Keratinocyte (primary cell): ENCODE data around the gene MED26. TPM values are rescaled to one million over a fixed set of nuclear protein-coding genes. Genes with fewer than 3 reads are reported as not detected.

Source experiments
- DNase-seq: peaks from one replicate; pipeline ENCODE4 v3.0.0-alpha.2; 2011; ENCODE audit warnings: low read depth, missing footprints, low spot score
- FAIRE-seq: peaks from 2 replicates; lab custom pipeline; 2011; peaks lifted over from hg19 to GRCh38; lab: Jason Lieb, UNC
- H2AFZ ChIP-seq: 2 replicates; pipeline ENCODE4 v1.6.0; 2012; ENCODE audit warnings: low read length, control low read depth, inconsistent platforms; ENCODE audit not compliant: control insufficient read depth
- H3K27ac ChIP-seq: 2 replicates; pipeline ENCODE4 v1.5.1; 2011; ENCODE audit warnings: low read length; ENCODE audit not compliant: control insufficient read depth, insufficient read depth
- H3K27me3 ChIP-seq: 3 replicates; pipeline ENCODE4 v1.6.0; 2011; ENCODE audit warnings: low read length; ENCODE audit not compliant: control insufficient read depth, insufficient read depth; ENCODE audit errors: extremely low read depth
- H3K36me3 ChIP-seq, 2 experiments: 2 replicates in 1 of 2; 3 replicates in 1 of 2; pipeline ENCODE4 v1.5.1; 2011; ENCODE audit warnings: low read length in 2 of 2, mild to moderate bottlenecking in 1 of 2; ENCODE audit not compliant: control insufficient read depth in 2 of 2, insufficient read depth in 2 of 2; ENCODE audit errors: extremely low read depth in 1 of 2
- H3K4me1 ChIP-seq: 3 replicates; pipeline ENCODE4 v1.5.1; 2011; ENCODE audit warnings: low read length; ENCODE audit not compliant: control insufficient read depth, insufficient read depth; ENCODE audit errors: extremely low read depth
- H3K4me2 ChIP-seq: 3 replicates; pipeline ENCODE4 v1.6.0; 2011; ENCODE audit warnings: low read depth, low read length; ENCODE audit not compliant: control insufficient read depth, insufficient read depth; ENCODE audit errors: extremely low read depth
- H3K4me3 ChIP-seq, 3 experiments: fragments of 200-600 bp in 1 of 3; sonication (generic) in 1 of 3; 2 replicates in 2 of 3; 3 replicates in 1 of 3; pipeline ENCODE4 v1.5.1; 2011 to 2016; ENCODE audit warnings: low read length in 3 of 3, mild to moderate bottlenecking in 3 of 3, control low read depth in 2 of 3, inconsistent platforms in 1 of 3, low read depth in 1 of 3, mixed read lengths in 1 of 3, mixed run types in 1 of 3, moderate library complexity in 1 of 3; ENCODE audit not compliant: control insufficient read depth in 2 of 3, insufficient read depth in 2 of 3; ENCODE audit errors: extremely low read depth in 1 of 3
- H3K79me2 ChIP-seq: 2 replicates; pipeline ENCODE4 v1.6.0; 2012; ENCODE audit warnings: low read length; ENCODE audit not compliant: control insufficient read depth, insufficient read depth
- H3K9ac ChIP-seq: 3 replicates; pipeline ENCODE4 v1.6.0; 2011; ENCODE audit warnings: low read length; ENCODE audit not compliant: control insufficient read depth, insufficient read depth; ENCODE audit errors: extremely low read depth
- H3K9me1 ChIP-seq: 3 replicates; pipeline ENCODE4 v1.6.0; 2011; ENCODE audit warnings: low read length; ENCODE audit not compliant: control insufficient read depth, insufficient read depth; ENCODE audit errors: extremely low read depth
- H3K9me3 ChIP-seq: 2 replicates; pipeline ENCODE4 v1.5.1; 2012; ENCODE audit warnings: low read depth, low read length; ENCODE audit not compliant: control insufficient read depth
- H4K20me1 ChIP-seq: 3 replicates; pipeline ENCODE4 v1.6.0; 2011; ENCODE audit warnings: low read length; ENCODE audit not compliant: control insufficient read depth, insufficient read depth; ENCODE audit errors: extremely low read depth
- CTCF ChIP-seq, 3 experiments: IDR thresholded peaks in 1 of 3; conservative IDR thresholded peaks in 1 of 3; optimal IDR thresholded peaks in 1 of 3; 2 replicates in 2 of 3; 3 replicates in 1 of 3; pipeline versions ENCODE3 to v1.5.1; 2011; ENCODE audit warnings: low read length in 3 of 3, mild to moderate bottlenecking in 3 of 3, moderate library complexity in 2 of 3, control low read depth in 1 of 3, inconsistent platforms in 1 of 3; ENCODE audit not compliant: insufficient read depth in 2 of 3; ENCODE audit errors: extremely low read depth in 1 of 3
- EZH2 ChIP-seq: IDR thresholded peaks from one replicate; pipeline ENCODE4 v1.6.1; 2012; ENCODE audit warnings: inconsistent platforms, mild to moderate bottlenecking, low read length, moderate library complexity
- dilution Hi-C: fragments of 300-500 bp; cut with MboI; formaldehyde crosslinking; loops from one replicate; pipeline ENCODE4 v1.7.0; 2020; ENCODE audit warnings: low sequenced_read_pairs; ENCODE audit not compliant: extremely low pct_ligation_motif_present
- polyA plus RNA-seq, 5 experiments: library from polyadenylated mRNA; depleted of rRNA in 3 of 5; stranded (reverse) in 3 of 5; stranded (forward) in 1 of 5; unstranded in 1 of 5; fragments of >200 nt; gene quantifications; 1 replicate in 1 of 5; 2 replicates in 3 of 5; 3 replicates in 1 of 5; pipeline versions ENCODE4 v1.2.1 to v1.2.3, GENCODE V29; 2011 to 2012; ENCODE audit warnings: missing spikeins in 2 of 5, low read depth in 1 of 5, low replicate concordance in 1 of 5

The MED26 gene
- polyA plus RNA-seq, 1 donor (not counting 4 experiments of a cell fraction or from before 2014, with no cell fraction given): 4.7 TPM

- dilution Hi-C loops: no loop called here
These were observed 45.3 kb downstream of the MED26 start for GRCh38 chr19:16582486-16583261.

GRCh38 chr19:16581971-16582343, 46.0 kb downstream of the MED26 start:
- Histone ChIP-seq H3K9me1 (peaks cover 17% of the 10 kb centered on the region), H2AFZ (no peak overlapping the region), H3K36me3 (peaks cover 10 to 14% of the 10 kb centered on the region in 2 experiments), H3K27ac (no peak overlapping the region), H4K20me1 (peaks cover 5% of the 10 kb centered on the region), H3K9ac (no peak overlapping the region), H3K4me2 (no peak overlapping the region), H3K27me3 (no peaks in the 10 kb centered on the region), H3K4me1 (peaks cover 44% of the 10 kb centered on the region), H3K79me2 (peaks cover 95% of the 10 kb centered on the region), H3K4me3 (no peak overlapping the region), H3K9me3 (no peaks in the 10 kb centered on the region)
- no peak for TF ChIP-seq CTCF (optimal IDR thresholded peaks at IDR 0.05 in 1 of 3, IDR thresholded peaks at IDR 0.05 in 1 of 3, conservative IDR thresholded peaks at IDR 0.05 in 1 of 3; ENCODE audit: extremely low read depth in 1 of 3, insufficient read depth in 2 of 3, low read length in 3 of 3)
- no peak for TF ChIP-seq EZH2
- dilution Hi-C loops: no loop called here
- FAIRE-seq (no peak), DNase-seq (no peak)

More at GRCh38 chr19:16582486-16583261, 45.3 kb downstream of the MED26 start:
- FAIRE-seq (no peak), DNase-seq (no peak)
- Histone ChIP-seq H3K4me3 (no peak overlapping the region), H3K79me2 (peaks cover 94% of the 10 kb centered on the region), H3K27me3 (no peaks in the 10 kb centered on the region), H3K9me3 (no peaks in the 10 kb centered on the region), H3K9ac (no peak overlapping the region), H3K36me3 (peaks cover 8 to 12% of the 10 kb centered on the region in 2 experiments), H2AFZ (no peak overlapping the region), H3K9me1 (peaks cover 23% of the 10 kb centered on the region), H4K20me1 (peaks cover 10% of the 10 kb centered on the region), H3K4me1 (peaks cover 52% of the 10 kb centered on the region), H3K4me2 (no peak overlapping the region), H3K27ac (no peak overlapping the region)
- TF ChIP-seq EZH2 (no peak), CTCF (optimal IDR thresholded peaks at IDR 0.05 in 1 of 3, IDR thresholded peaks at IDR 0.05 in 1 of 3, conservative IDR thresholded peaks at IDR 0.05 in 1 of 3; ENCODE audit: extremely low read depth in 1 of 3, insufficient read depth in 2 of 3, low read length in 3 of 3) (no peak)
